HUES48 (cell line): ENCODE measurements around the gene PDE4D.

Source experiments
- H3K27ac ChIP-seq: one replicate; pipeline ENCODE4 v1.7.0; 2013; ENCODE audit warnings: low read depth, low read length, inconsistent platforms
- H3K27me3 ChIP-seq: 2 replicates; pipeline ENCODE4 v1.6.1; 2013; ENCODE audit warnings: mild to moderate bottlenecking, low read length; ENCODE audit not compliant: control insufficient read depth, insufficient read depth
- H3K36me3 ChIP-seq: 2 replicates; pipeline ENCODE4 v1.6.1; 2013; ENCODE audit warnings: low read length; ENCODE audit not compliant: control insufficient read depth, insufficient read depth
- H3K4me1 ChIP-seq: 2 replicates; pipeline ENCODE4 v1.6.1; 2013; ENCODE audit warnings: mild to moderate bottlenecking, low read length; ENCODE audit not compliant: control insufficient read depth, insufficient read depth
- H3K4me3 ChIP-seq: 2 replicates; pipeline ENCODE4 v1.5.1; 2013; ENCODE audit warnings: mild to moderate bottlenecking, low read depth, low read length
- H3K9ac ChIP-seq: 2 replicates; pipeline ENCODE4 v1.6.1; 2013; ENCODE audit warnings: mild to moderate bottlenecking, low read depth, low read length, moderate library complexity
- H3K9me3 ChIP-seq: 2 replicates; pipeline ENCODE4 v1.6.1; 2013; ENCODE audit warnings: low read length; ENCODE audit not compliant: control insufficient read depth, insufficient read depth

Gene PDE4D

GRCh38 chr5:59221769-59222168 is 671.8 kb downstream of the PDE4D start:
- H3K4me1 ChIP-seq = no peaks in the 10 kb centered on the region
- no peak overlapping the region for H3K9ac ChIP-seq
- no peaks in the 10 kb centered on the region for H3K27me3 ChIP-seq
- H3K4me3 ChIP-seq = no peak overlapping the region
- no peaks in the 10 kb centered on the region for H3K36me3 ChIP-seq
- no peaks in the 10 kb centered on the region for H3K9me3 ChIP-seq
- H3K27ac ChIP-seq = no peak overlapping the region

- Histone ChIP-seq H3K9ac (no peak overlapping the region), H3K36me3 (no peaks in the 10 kb centered on the region), H3K27me3 (no peaks in the 10 kb centered on the region), H3K27ac (no peak overlapping the region), H3K9me3 (no peaks in the 10 kb centered on the region), H3K4me1 (no peaks in the 10 kb centered on the region), H3K4me3 (no peak overlapping the region)
These were observed 675.0 kb downstream of the PDE4D start for GRCh38 chr5:59218424-59219045.

- no peaks in the 10 kb centered on the region for H3K36me3 ChIP-seq
- H3K9ac ChIP-seq = no peak overlapping the region
- no peaks in the 10 kb centered on the region for H3K27me3 ChIP-seq
- no peak overlapping the region for H3K4me3 ChIP-seq
- H3K4me1 ChIP-seq = no peaks in the 10 kb centered on the region
- no peak overlapping the region for H3K27ac ChIP-seq
- no peaks in the 10 kb centered on the region for H3K9me3 ChIP-seq
These were observed 676.7 kb downstream of the PDE4D start for GRCh38 chr5:59216841-59217240.

GRCh38 chr5:59212596-59212995 is 680.9 kb downstream of the PDE4D start:
- Histone ChIP-seq H3K4me1 (no peaks in the 10 kb centered on the region), H3K27ac (no peak overlapping the region), H3K4me3 (no peak overlapping the region), H3K36me3 (no peaks in the 10 kb centered on the region), H3K9me3 (no peaks in the 10 kb centered on the region), H3K27me3 (no peaks in the 10 kb centered on the region), H3K9ac (no peak overlapping the region)

GRCh38 chr5:59209758-59210359 is 683.7 kb downstream of the PDE4D start:
- H3K9me3 ChIP-seq = no peaks in the 10 kb centered on the region
- no peak overlapping the region for H3K9ac ChIP-seq
- no peak overlapping the region for H3K4me3 ChIP-seq
- H3K27me3 ChIP-seq = no peaks in the 10 kb centered on the region
- no peak overlapping the region for H3K27ac ChIP-seq
- no peaks in the 10 kb centered on the region for H3K4me1 ChIP-seq
- no peaks in the 10 kb centered on the region for H3K36me3 ChIP-seq

- Histone ChIP-seq H3K36me3 (no peaks in the 10 kb centered on the region), H3K9ac (no peak overlapping the region), H3K27ac (no peak overlapping the region)
These were observed 685.1 kb downstream of the PDE4D start for GRCh38 chr5:59208474-59208873.

GRCh38 chr5:59207401-59207800 is 686.1 kb downstream of the PDE4D start:
- Histone ChIP-seq H3K9ac (no peak overlapping the region), H3K4me3 (no peak overlapping the region), H3K27me3 (no peaks in the 10 kb centered on the region), H3K9me3 (no peaks in the 10 kb centered on the region), H3K27ac (no peak overlapping the region), H3K4me1 (no peaks in the 10 kb centered on the region), H3K36me3 (no peaks in the 10 kb centered on the region)

More at GRCh38 chr5:59208474-59208873, 685.1 kb downstream of the PDE4D start:
- H3K9me3 ChIP-seq = no peaks in the 10 kb centered on the region
- H3K4me3 ChIP-seq = no peak overlapping the region
- no peaks in the 10 kb centered on the region for H3K27me3 ChIP-seq
- no peaks in the 10 kb centered on the region for H3K4me1 ChIP-seq

GRCh38 chr5:59206132-59206581 is 687.4 kb downstream of the PDE4D start:
- no peaks in the 10 kb centered on the region for H3K4me1 ChIP-seq
- no peak overlapping the region for H3K27ac ChIP-seq
- no peak overlapping the region for H3K9ac ChIP-seq
- H3K36me3 ChIP-seq = no peaks in the 10 kb centered on the region
- no peaks in the 10 kb centered on the region for H3K9me3 ChIP-seq
- H3K27me3 ChIP-seq = no peaks in the 10 kb centered on the region
- no peak overlapping the region for H3K4me3 ChIP-seq

- Histone ChIP-seq H3K4me1 (no peaks in the 10 kb centered on the region), H3K27ac (no peak overlapping the region), H3K9ac (no peak overlapping the region), H3K4me3 (no peak overlapping the region), H3K9me3 (no peaks in the 10 kb centered on the region), H3K36me3 (no peaks in the 10 kb centered on the region), H3K27me3 (no peaks in the 10 kb centered on the region)
These were observed 689.2 kb downstream of the PDE4D start for GRCh38 chr5:59204114-59204897.

GRCh38 chr5:59199868-59200267 is 693.7 kb downstream of the PDE4D start:
- no peaks in the 10 kb centered on the region for H3K4me1 ChIP-seq
- no peak overlapping the region for H3K9ac ChIP-seq
- H3K36me3 ChIP-seq = no peaks in the 10 kb centered on the region
- no peak overlapping the region for H3K4me3 ChIP-seq
- H3K9me3 ChIP-seq = no peaks in the 10 kb centered on the region
- no peaks in the 10 kb centered on the region for H3K27me3 ChIP-seq
- no peak overlapping the region for H3K27ac ChIP-seq

GRCh38 chr5:59198832-59199231 is 694.7 kb downstream of the PDE4D start:
- no peak overlapping the region for H3K27ac ChIP-seq
- H3K9ac ChIP-seq = no peak overlapping the region
- H3K4me3 ChIP-seq = no peak overlapping the region
- H3K27me3 ChIP-seq = no peaks in the 10 kb centered on the region
- H3K9me3 ChIP-seq = no peaks in the 10 kb centered on the region
- H3K4me1 ChIP-seq = no peaks in the 10 kb centered on the region
- H3K36me3 ChIP-seq = no peaks in the 10 kb centered on the region
